Stimulated activated CD8-positive, alpha-beta memory T cell treated with anti-CD3 and anti-CD28 coated beads, Interleukin-7, amount 100 ng/mL, for 4 hours (primary cell): ENCODE measurements around the gene ATG4B.

Source experiments
- DNase-seq, 2 donors: peaks; one replicate each; pipeline ENCODE4 v3.0.0-alpha.2; 2020; ENCODE audit warnings: low read depth in 2 of 2

ATG4B gene

GRCh38 chr2:241613017-241613780 lies 24.3 kb upstream of the ATG4B start:
- DNase-seq = no peak

- no peak for DNase-seq
These were observed 22.5 kb upstream of the ATG4B start for GRCh38 chr2:241615041-241615440.

GRCh38 chr2:241615522-241616052 lies 21.9 kb upstream of the ATG4B start:
- no peak for DNase-seq

- no peak for DNase-seq
These were observed 21.0 kb upstream of the ATG4B start for GRCh38 chr2:241616168-241617125.

- no peak for DNase-seq
These were observed 19.9 kb upstream of the ATG4B start for GRCh38 chr2:241617431-241618154.

- no peak for DNase-seq
These were observed 19.1 kb upstream of the ATG4B start for GRCh38 chr2:241618296-241618805.

- no peak for DNase-seq
These were observed 18.7 kb upstream of the ATG4B start for GRCh38 chr2:241618829-241619228.

- no peak for DNase-seq
These were observed 17.7 kb upstream of the ATG4B start for GRCh38 chr2:241619597-241620418.

GRCh38 chr2:241620419-241620769 lies 17.1 kb upstream of the ATG4B start:
- peak; percentile 28 to 47 for DNase-seq

GRCh38 chr2:241627675-241628074 lies 9.8 kb upstream of the ATG4B start:
- DNase-seq = no peak

- DNase-seq = no peak
These were observed 7.6 kb upstream of the ATG4B start for GRCh38 chr2:241629762-241630435.

- no peak for DNase-seq
These were observed 4.8 kb upstream of the ATG4B start for GRCh38 chr2:241632478-241633325.

- no peak for DNase-seq
These were observed 3.9 kb upstream of the ATG4B start for GRCh38 chr2:241633561-241633960.

- no peak for DNase-seq
These were observed 1.7 kb upstream of the ATG4B start for GRCh38 chr2:241635756-241636155.

GRCh38 chr2:241636182-241637017 lies 1.1 kb upstream of the ATG4B start:
- DNase-seq = no peak

- DNase-seq = peak in 1 of 2 donors; percentile 40
These were observed 535 bp downstream of the ATG4B start for GRCh38 chr2:241637795-241638660.

GRCh38 chr2:241638940-241639339 lies 1.4 kb downstream of the ATG4B start:
- no peak for DNase-seq
